UCSD-AML1 (cell line): ENCODE data around the gene YWHAQ.
"Not testable (repeated sequence)": the region's sequence is repeated elsewhere in the genome, so short reads cannot be mapped to it uniquely, and the experiment has no call there.

ENCODE experiments used
- DNase-seq: peaks from one replicate; lab custom pipeline; 2025; ENCODE audit not compliant: unreplicated experiment; lab: John Stamatoyannopoulos, UW

The YWHAQ gene

DNA sequence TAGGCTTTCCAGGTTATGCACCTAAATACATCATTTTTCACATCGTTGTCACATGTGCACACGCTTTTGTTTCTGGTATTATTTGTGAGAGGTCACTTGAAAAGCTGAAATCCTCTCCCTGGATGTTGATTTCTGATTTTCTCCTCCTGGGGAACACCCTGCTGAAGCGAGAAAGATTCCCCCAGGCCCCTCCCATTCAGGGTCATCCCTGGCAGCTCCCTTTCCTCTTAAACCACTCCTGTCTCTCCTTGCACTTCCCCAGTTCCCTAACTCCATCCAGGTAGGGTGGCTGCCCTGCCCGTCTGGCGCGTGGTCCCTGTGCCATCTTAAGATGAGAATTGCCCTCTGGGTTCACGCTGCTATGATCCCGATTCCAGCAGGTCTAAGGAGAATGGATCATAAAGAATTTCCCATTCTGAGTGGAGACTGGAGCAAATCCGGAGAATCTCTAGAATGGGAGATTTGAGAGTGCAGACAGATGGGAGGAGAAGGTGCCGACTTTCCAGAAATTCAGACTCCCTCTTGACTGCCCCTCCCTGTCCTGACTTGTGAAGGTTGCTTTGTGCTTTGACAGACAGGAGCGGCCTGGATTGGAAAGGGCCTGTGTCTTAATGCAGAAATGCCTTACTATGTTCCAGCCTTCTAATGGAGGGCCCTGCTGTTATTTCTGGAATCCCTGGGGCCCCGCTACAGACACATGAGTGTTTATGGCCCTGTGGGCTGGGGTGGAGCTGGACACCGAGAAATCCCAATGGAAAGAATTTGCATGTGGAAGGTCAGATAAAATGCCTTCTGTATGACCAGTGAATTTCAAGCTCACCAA is 1.3 kb upstream of the YWHAQ start:
- no peak for DNase-seq

DNA sequence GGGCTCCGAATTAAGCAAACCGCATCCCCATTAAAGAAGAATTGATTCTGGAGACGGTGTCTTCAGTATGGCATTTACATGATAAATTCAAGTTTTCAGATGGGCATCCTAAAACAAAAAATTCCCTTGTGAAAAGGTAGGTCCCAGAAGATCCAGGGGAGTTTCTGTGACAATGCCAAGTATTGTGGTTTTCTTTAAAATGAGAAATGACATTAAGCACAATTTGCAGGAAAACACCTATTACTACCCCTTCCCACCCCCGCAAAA is 689 bp upstream of the YWHAQ start:
- DNase-seq, result no peak

DNA sequence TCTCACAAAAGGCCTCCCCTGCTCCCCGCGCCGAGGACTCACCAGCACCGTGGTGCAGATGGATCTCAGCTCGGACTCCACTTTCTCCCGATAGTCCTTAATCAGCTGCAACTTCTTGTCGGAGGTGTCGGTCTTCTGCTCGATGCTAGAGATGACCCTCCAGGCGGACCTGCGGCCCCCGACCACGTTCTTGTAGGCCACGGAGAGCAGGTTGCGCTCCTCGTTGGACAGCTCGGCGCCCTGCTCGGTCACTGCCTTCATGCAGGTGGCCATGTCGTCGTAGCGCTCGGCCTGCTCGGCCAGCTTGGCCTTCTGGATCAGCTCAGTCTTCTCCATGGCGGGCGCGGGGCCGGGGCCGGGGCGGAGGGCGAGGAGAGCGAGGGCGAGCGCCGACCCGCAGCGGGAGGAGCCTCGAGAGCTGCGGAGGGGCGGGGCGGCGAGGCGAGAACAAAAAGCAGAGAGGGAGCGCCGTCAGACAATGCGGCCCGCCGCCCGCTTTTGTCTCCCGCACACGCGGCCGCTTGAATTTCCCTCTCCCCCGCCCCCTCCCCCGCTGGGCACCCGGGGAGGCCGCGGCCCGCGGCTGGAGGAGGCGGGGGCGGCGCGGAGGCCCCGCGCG is 571 bp downstream of the YWHAQ start:
- DNase-seq, result peak; percentile 78

DNA sequence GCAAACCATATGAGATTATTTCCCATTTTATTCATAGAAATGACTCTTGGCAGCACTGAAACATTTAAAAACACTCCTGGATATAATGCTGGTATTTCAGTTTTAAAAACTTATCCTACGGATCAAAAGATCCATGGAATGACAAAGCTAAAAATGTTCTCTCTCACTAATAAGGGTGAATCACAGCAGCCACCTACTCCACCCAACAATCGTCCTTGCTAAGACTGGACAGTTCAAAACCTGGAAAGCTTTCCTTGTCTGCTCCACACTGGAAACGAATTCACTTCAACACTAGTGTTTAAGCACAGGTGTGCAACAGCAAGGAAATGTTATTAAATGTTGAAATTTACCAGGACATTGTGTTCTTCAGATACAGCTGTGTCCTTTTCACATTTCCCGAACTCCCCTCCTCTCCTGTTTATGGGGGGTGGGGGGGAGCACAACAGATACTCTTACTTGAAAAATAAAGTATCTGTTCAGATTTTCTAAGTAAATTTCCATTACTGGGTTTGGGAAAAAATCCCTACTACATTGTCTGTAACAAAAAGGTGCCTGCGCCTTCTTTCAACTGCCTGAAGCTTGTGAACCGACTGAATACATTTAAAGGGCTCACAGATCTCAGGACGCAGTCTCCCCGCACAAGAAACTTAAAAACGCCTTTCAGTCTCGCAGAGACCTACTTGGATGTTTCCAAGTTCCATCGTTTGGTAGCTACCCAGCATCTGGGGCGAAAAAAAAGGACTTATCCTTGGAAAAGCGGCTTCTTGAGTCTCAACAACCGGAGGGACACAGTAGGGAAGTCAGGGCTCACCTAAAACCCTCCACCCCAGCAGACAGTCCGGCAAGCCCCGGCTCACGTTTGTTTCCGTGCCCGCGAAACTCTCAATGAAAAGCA is 1.3 kb downstream of the YWHAQ start:
- no peak for DNase-seq

DNA sequence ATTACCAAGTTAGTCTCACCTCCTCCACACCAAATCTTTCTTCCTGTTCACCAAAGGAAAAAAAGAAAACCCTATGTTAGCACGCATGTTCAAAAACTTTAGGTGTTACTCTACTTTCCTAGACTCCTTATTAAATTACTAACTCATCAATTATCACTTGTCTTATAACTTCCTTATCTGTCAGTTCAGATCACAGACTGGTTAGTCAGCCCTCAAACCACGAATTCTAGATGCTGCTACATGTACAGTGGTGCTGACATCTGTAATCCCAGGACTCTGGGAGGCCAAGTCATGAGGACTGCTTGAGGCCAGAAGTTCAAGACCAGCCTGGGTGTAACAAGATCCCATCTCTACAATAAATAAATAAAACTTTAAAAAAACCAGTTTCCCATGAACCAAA is 3.5 kb downstream of the YWHAQ start:
- DNase-seq, result no peak

DNA sequence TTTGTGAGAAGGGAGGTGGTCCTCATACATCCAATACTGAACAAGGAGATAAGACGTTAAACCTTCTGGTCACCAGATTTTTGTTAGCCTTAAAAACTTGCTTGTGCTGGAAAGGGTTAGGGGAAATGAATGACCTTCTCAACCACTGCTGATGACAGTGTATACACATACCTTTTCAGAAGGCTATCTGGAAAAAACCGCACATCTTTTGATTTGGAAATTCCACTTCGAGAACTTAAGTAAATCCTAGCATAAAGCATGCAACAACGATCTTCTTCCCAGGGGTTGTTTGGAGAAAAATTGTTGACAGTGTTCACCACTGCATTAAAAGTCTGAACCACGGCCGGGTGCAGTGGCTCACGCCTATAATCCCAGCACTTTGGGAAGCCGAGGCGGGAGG is 7.6 kb downstream of the YWHAQ start:
- DNase-seq, result no peak

DNA sequence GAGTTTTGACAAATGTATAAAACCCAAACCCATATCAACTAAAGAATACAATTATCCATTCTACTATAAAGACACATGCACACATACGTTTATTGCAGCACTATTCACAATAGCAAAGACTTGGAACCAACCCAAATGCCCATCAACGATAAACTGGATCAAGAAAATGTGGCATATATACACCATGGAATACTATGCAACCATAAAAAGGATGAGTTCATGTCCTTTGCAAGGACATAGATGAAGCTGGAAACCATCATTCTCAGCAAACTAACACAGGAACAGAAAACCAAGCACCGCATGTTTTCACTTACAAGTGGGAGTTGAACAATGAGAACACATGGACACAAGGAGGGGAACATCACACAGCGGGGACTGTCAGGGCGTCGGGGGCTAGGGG is 9.1 kb downstream of the YWHAQ start:
- DNase-seq, result not testable (repeated sequence)

DNA sequence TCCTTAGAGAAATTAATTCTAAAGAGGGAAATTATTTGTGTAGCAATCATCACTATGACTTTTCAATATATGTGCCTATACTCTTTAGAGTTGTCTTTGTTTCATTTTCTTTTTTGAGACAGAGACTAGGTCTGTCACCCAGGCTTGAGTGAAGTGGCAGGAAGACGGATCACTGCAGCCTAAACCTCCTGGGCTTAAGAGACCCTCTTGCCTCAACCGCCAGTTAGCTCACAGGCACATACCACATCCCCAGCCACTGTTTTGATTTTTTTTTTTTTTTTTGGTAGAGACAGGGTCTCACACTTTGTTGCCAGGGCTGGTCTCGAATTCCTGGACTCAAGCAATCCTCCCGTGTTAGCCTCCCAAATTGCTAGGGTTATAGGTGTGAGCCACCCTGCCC is 12.4 kb downstream of the YWHAQ start:
- no peak for DNase-seq

DNA sequence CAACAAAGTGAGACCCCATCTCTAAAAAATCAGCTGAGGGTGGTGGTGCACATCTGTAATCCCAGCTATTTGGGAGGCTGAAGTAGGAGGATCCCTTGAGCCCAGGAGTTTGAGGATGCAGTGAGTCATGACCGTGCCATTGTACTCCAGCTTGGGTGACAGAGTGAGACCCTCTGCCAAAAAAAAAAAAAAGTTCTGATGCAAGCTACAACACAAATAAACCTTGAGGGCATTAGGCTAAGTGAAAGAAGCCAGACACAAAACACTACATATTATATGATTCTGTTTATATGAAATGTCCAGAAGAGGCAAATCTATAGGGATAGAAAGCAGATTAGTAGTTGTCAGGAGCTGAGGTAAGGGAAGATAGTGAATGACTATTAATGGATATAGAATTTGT is 13.0 kb downstream of the YWHAQ start:
- DNase-seq, result no peak

DNA sequence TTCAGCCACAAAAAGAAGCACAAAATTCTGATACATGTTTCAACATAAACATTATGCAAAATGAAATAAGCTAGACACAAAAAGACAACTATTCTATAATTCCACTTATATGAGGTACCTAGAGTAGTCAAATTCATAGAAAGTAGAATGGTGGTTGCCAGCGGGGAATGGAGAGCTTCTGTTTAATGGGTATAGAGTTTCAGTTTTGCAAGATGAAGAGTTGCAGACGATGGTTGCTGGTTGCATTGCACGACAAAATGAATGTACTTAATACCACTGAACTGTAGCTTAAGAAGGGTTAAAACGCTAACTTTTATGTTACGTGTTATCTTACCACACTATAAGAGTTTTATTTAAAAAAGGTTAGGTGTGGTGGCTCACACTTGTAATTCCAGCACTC is 13.5 kb downstream of the YWHAQ start:
- DNase-seq, result no peak

DNA sequence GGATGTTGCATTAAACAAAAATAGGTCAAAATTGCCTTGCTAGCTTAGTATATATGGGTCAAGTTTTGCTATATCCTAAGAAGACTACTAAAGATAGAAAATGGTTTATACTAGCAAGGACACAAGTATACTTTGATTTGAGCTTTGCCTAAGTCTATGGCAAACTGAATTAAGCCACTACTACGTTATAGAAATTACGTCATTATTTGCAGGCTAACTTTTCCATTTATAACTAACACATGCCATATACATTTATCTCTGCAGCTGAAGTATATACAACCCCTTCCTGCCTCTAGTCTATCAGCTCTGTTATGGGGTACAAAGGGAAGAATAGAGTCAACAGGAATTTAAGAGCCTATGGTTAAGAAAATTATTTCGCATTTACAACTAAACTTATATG is 16.2 kb downstream of the YWHAQ start:
- DNase-seq, result no peak

DNA sequence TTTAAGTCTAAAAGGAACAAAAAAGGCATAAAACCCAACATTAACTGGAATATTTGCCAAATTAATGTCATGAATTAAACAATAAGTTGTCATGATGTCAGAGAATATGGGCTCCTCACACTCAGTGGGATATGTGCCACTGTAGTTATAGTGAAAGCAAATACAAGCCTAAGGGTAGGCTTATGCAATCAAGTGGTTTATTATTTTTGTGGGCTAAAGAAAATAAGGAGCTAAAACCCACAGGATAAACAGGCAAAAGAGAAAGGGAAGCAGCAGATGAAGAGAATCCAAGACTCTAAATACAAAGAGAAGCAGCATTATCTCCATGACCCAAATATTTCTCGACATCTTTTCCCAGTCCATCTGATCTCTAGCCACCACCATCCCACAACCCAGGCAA is 17.5 kb downstream of the YWHAQ start:
- no peak for DNase-seq

DNA sequence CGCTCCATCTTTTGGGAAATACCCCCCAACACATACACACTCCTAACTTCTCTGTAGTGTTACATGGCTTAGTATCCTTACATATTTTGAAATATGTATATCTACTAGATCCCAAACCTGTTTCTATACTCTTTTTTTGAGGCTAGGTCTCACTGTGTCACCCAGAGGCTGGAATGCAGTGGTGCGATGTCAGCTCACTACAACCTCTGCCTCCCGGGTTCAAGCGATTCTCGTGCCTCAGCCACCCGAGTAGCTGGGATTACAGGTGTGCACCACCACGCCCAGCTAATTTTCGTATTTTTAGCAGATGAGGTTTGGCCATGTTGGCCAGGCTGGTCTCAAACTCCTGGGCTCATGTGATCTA is 19.3 kb downstream of the YWHAQ start:
- DNase-seq, result not testable (repeated sequence)

DNA sequence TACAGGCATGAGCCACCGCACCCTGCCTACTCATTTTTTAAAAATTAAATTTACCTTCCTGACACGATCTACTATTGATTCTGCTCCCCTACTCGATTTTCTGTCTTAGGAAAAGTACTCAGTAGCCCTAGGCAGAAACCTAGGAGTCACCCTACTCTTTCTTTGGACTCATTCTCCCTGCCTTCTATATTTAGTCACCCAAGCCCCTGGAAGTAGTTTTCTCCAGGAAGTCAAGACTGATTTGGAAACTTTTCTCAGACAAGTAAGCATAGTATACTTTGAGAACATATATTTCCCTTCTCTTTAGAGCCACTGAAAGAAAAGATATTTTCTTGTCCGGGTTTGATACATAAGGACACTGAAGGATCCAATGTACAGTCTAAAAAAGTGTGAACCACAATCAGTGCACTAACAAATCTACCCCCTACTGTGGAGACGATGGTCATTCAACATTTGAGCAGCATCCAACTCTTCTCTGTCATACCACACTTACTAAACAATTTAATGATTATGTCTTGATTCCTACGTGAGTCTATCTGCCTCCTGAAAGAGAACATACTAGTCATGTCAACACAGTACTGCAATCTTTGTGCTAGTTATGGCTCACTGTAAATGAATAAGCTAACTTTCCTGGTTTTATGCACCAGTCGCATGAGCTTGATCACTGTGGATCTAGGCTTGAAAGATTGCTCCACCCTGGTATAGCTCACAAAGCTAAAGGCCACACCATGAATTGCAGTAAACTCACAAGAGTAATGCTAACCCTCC is 19.8 kb downstream of the YWHAQ start:
- no peak for DNase-seq

DNA sequence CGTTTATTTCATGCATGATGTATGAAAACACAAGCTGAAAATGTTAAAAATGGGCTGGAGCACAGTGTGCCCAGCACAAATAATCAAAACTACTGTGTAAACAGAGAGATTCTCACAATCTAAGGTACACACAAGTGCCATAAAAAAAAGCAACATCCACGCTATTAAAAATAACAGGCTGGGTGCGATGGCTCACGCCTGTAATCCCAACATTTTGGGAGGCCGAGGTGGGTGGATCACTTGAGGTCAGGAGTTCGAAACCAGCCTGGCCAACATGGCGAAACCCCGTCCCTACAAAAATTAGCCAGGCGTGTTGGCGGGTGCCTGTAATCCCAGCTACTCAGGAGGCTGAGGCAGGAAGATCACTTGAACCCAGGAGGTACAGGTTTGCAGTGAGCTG is 22.3 kb downstream of the YWHAQ start:
- DNase-seq, result not testable (repeated sequence)

DNA sequence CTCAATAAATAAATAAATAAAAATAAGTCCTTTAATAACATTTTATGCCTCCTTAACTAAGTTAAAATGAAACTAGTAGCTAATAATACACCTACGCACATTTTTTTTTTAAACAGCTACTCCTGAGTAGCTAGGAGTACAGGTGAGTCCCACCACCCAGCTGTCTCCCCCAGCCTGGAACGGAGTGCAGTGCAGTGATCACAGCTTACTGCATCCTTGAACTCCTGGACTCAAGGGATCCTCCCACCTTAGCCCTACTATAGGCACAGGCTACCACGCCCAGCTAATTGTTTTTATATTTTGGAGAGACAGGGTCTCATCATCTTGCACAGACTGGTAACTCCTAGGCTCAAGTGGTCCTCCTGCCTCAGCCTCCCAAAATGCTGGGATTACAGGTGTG is 28.4 kb downstream of the YWHAQ start:
- no peak for DNase-seq

DNA sequence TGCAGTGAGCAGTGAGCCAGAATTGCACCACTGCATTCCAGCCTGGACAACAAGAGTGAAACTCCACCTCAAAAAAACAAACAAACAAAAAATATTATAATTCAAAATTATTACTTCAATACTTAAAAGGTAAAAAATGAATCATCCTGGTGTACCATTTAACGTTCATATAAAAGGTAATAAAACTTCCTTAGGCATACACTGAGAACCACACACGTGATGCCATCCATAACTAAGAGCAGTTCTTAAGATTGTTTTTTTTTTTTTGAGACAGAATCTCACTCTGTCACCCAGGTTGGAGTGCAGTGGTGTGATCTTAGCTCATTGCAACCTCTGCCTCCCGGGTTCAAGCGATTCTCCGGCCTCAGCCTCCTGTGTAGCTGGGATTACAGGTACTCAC is 29.4 kb downstream of the YWHAQ start:
- DNase-seq, result no peak

DNA sequence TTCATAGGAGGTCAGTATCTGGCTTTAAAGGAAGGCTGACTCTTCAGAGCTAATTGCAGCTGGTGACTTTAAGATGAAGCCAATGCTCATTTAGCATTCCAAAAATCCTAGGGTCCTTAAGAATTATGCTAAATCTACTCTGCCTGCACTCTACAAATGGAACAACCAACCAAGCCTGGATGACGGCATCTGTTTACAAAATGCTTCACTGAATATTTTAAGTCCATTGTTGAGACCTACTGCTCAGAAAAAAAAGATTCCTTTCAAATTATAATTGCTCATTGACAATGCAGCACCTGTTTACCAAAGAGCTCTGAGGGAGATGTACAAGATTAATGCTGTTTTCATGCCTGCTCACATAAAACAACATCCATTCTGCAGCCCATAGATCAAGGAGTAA is 31.4 kb downstream of the YWHAQ start:
- no peak for DNase-seq

DNA sequence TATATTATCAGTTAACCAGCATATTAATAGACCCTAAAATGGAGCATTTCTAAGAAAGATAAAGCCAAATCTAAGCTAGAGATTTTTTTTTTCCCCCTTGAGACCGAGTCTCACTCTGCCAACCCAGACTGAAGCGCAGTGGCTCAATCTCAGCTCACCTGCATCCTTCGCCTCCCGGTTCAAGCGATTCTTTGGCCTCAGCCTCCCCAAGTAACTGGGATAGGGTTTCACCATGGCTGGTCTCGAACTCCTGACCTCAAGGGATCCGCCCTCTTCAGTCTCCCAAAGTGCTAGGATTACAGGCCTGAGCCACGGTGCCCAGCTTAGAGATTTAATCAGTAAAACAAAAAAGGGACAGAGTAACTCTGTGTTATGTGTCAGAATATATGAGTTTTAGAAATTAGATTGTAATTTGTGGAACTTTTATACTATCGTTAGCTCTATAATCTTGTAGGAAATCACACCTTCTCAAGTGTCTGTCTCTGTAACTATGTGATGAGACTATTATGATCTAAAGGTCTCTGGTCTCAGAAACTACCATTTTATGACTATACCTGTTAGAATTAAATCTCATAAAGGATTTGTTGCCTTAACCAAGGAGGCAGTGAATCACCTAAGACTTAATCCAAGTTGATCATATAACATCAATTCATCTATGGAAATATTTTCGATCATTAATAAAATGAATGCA is 34.0 kb downstream of the YWHAQ start:
- DNase-seq, result no peak

DNA sequence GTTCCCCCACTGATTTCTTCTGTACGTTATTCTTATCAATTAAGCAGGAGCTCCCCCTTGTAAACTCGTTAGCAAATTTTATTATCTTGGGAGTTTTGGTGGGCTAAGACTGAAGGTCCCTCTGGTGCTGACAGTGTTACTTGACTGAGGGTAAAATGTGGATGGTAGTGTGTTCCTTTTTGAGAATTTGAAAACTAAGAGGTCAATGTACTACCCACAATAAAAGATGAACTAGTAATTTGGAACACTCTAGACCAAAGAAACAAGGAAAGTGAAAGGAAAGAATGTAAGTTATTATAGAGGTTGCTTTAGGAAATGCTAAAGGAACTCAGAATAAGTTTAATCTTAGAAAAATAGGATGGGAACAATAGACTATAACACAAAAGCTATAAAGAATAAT is 35.1 kb downstream of the YWHAQ start:
- no peak for DNase-seq

DNA sequence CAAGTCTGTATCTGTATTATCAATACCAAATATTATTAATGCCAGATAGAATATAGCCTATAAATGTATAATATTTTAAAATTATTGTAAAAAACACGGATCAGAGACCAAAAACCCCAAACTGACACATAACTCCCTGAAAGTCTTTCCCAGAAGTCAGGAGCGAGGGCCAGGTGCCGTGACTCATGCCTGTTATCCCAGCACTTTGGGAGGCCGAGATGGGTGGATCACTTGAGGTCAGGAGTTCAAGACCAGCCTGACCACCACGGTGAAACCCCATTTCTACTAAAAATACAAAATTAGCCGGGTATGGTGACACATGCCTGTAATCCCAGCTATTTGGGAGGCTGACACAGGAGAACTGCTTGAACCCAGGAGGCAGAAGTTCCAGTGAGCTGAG is 35.5 kb downstream of the YWHAQ start:
- not testable (repeated sequence) for DNase-seq
